GM10248 (cell line): ENCODE measurements around the gene RAD51B.

Experiments used
- CTCF ChIA-PET: fragments of 300-600 bp; sonication (Branson Sonifier 250); formaldehyde crosslinking; extraction: SDS; loops from one replicate; lab custom pipeline; 2021; ENCODE audit warnings: antibody characterized with exemption; lab: Yijun Ruan, JAX
- POLR2A ChIA-PET: fragments of 350-650 bp; sonication (Branson Sonifier 250); formaldehyde crosslinking; extraction: SDS; loops from one replicate; lab custom pipeline; 2020; ENCODE audit warnings: antibody characterized with exemption; lab: Yijun Ruan, JAX
- DNase-seq: peaks from one replicate; pipeline ENCODE4 v3.0.0; 2012; ENCODE audit errors: extremely low spot score
- CTCF ChIP-seq: IDR thresholded peaks from 2 replicates; pipeline ENCODE4 v1.5.1; 2012; ENCODE audit warnings: mild to moderate bottlenecking, low read depth; ENCODE audit errors: extremely low read depth, missing control alignments, control extremely low read depth

RAD51B gene

GRCh38 chr14:68744613-68745012 is 925.0 kb downstream of the RAD51B start:
- DNase-seq: no peak
- CTCF ChIA-PET: interaction anchor here (1.1 to 1.6 kb wide), 4 partner anchors 11 to 231 kb away, joined by 3 to 11 read pairs (median 4); no protein-coding TSS in a partner anchor

GRCh38 chr14:68747393-68747792 is 927.8 kb downstream of the RAD51B start:
- ChIA-PET POLR2A (no interaction called here), CTCF (no interaction called here)
- no peak for DNase-seq
- no peak for TF ChIP-seq CTCF

More at GRCh38 chr14:68744613-68745012, 925.0 kb downstream of the RAD51B start:
- no peak for TF ChIP-seq CTCF
- POLR2A ChIA-PET: no interaction called here

- ChIA-PET POLR2A (no interaction called here), CTCF (interaction anchor here (1.0 to 1.3 kb wide), 2 partner anchors 11 to 13 kb away, joined by 3 to 4 read pairs; no protein-coding TSS in a partner anchor)
- TF ChIP-seq CTCF: no peak
- DNase-seq: no peak
These were observed 928.7 kb downstream of the RAD51B start for GRCh38 chr14:68748260-68748659.

- no peak for DNase-seq
- no peak for TF ChIP-seq CTCF
- POLR2A ChIA-PET: no interaction called here
- CTCF ChIA-PET: interaction anchor here (1.0 to 1.9 kb wide), 3 partner anchors 11 to 26 kb away, joined by 3 to 6 read pairs (median 4); no protein-coding TSS in a partner anchor
These were observed 929.1 kb downstream of the RAD51B start for GRCh38 chr14:68748691-68749090.

GRCh38 chr14:68749487-68750475 is 930.2 kb downstream of the RAD51B start:
- no peak for DNase-seq
- ChIA-PET CTCF (interaction anchor here (0.7 to 1.9 kb wide), 3 partner anchors 10 to 854 kb away, joined by 3 to 6 read pairs (median 4); no protein-coding TSS in a partner anchor), POLR2A (no interaction called here)
- TF ChIP-seq CTCF: no peak

GRCh38 chr14:68752271-68753006 is 932.9 kb downstream of the RAD51B start:
- POLR2A ChIA-PET: no interaction called here
- no peak for TF ChIP-seq CTCF
- no peak for DNase-seq
- CTCF ChIA-PET: interaction anchor here (1.0 to 1.2 kb wide), 2 partner anchors 11 to 325 kb away, joined by 3 to 5 read pairs; no protein-coding TSS in a partner anchor
